Ovary (tissue), 9 donors: Measurements from ENCODE around the gene DEPDC5. TPM values are rescaled to one million over a fixed set of nuclear protein-coding genes. Genes with fewer than 3 reads are reported as not detected.

ENCODE experiments used
- DNase-seq, 5 donors: peaks; one replicate each; pipeline ENCODE4 v3.0.0-alpha.2; 2019 to 2020
- H3K27ac ChIP-seq, 2 donors: fragments of 200-600 bp; one replicate each; pipeline versions ENCODE4 v1.5.1 to v1.8.0; 2019 to 2022
- H3K27me3 ChIP-seq: fragments of 200-600 bp; one replicate; pipeline ENCODE4 v1.8.0; 2022
- H3K36me3 ChIP-seq: fragments of 200-600 bp; sonication (generic); one replicate; pipeline ENCODE4 v1.5.1; 2019
- H3K4me1 ChIP-seq: one replicate; pipeline ENCODE4 v1.8.1; 2013; ENCODE audit warnings: mild to moderate bottlenecking, moderate library complexity; ENCODE audit not compliant: insufficient read depth
- H3K4me3 ChIP-seq: fragments of 200-600 bp; sonication (generic); one replicate; pipeline ENCODE4 v1.5.1; 2017
- H3K9me3 ChIP-seq, 2 donors: fragments of 200-600 bp in 1 of 2; sonication (generic) in 1 of 2; one replicate each; pipeline versions ENCODE4 v1.5.1 to v1.8.1; 2013 to 2019; ENCODE audit warnings: mild to moderate bottlenecking in 1 of 2, moderate library complexity in 1 of 2
- CTCF ChIP-seq, 3 donors: fragments of 450-650 bp in 2 of 3; fragments of 200-600 bp in 1 of 3; IDR thresholded peaks; one replicate each; pipeline versions ENCODE4 v1.5.1 to v1.8.0; 2016 to 2022; ENCODE audit warnings: antibody characterized with exemption in 3 of 3, mild to moderate bottlenecking in 1 of 3
- EP300 ChIP-seq: sonication (generic); formaldehyde crosslinking; IDR thresholded peaks from one replicate; pipeline ENCODE4 v1.6.1; 2017; ENCODE audit warnings: antibody characterized with exemption
- POLR2A ChIP-seq: fragments of 450-650 bp; IDR thresholded peaks from one replicate; pipeline ENCODE4 v1.6.1; 2017; ENCODE audit warnings: antibody characterized with exemption, mild to moderate bottlenecking, moderate library complexity
- WGBS, 3 donors: extraction: QIAGEN DNeasy Blood & Tissue Kit in 1 of 3; methylation state at CpG; one replicate each; pipeline versions ENCODE4 v1.1.5 to v1.1.7; 2013 to 2017; 5-methylcytosine and 5-hydroxymethylcytosine counted together
- intact Hi-C, 4 donors: fragments of 100-400 bp; cut with DNase I; formaldehyde crosslinking; loops; one replicate each; pipeline versions ENCODE4 v1.11.0 to v1.15.1; 2022 to 2023
- polyA plus RNA-seq, 2 donors: library from polyadenylated mRNA; stranded (reverse); fragments of 200-250 nt in 1 of 2; fragments of 350-450 nt in 1 of 2; fragmentation: Illumina TruSeq in 1 of 2; extraction: RNeasy Lipid Tissue Mini Kit (QIAGEN cat#74804) in 1 of 2; gene quantifications; one replicate each; pipeline ENCODE4 v1.2.3, GENCODE V29; 2013 to 2014
- total RNA-seq, 7 donors: library from RNA; depleted of rRNA in 2 of 7; stranded (reverse); fragments of >200 nt in 2 of 7; fragmentation: NEBNext Ultra II Directional in 3 of 7; extraction: Animal tissue kit (Norgen Biotek cat#: 25700) in 3 of 7; gene quantifications; one replicate each; pipeline versions ENCODE4 v1.1.0 to v1.2.4, GENCODE V29; 2016 to 2023
- donor health status: DM: no; HTN: no; CAD: no; lungs with moderate emphysema.
- donor health status: DM: no; HTN: no; CAD: no.
- donor health status: Bipolar disorder and iron deficiency.
- donor health status: DM: yes; HTN: yes; CAD: no.
- donor health status: DM: no; HTN: no; CAD: no.
- donor health status: DM: yes; HTN: yes; CAD: no.

Gene DEPDC5
- total and polyA plus RNA-seq, 9 donors, result 12.1 to 73.3 (median 32.8) TPM

GRCh38 chr22:31768422-31769059 lies 14.7 kb downstream of the DEPDC5 start:
- WGBS, 3 donors, result 97 to 98% (median 97%) methylated on average over 4 of the region's 4 CpGs
- no peak for DNase-seq
- H3K36me3 ChIP-seq, result no peaks in the 10 kb centered on the region

GRCh38 chr22:31773416-31773815 lies 19.6 kb downstream of the DEPDC5 start:
- 61 to 70% (median 69%) methylated on average over 5 of the region's 5 CpGs for WGBS, 3 donors
- H3K27ac ChIP-seq, result no peak overlapping the region
- DNase-seq, result no peak
- H3K36me3 ChIP-seq, result no peaks in the 10 kb centered on the region
- no peak overlapping the region for H3K4me3 ChIP-seq
- intact Hi-C loops, result no loop called here
- TF ChIP-seq POLR2A (no peak), CTCF (IDR thresholded peaks at IDR 0.05) (no peak), EP300 (no peak)
- no peaks in the 10 kb centered on the region for H3K4me1 ChIP-seq
- no peaks in the 10 kb centered on the region for H3K27me3 ChIP-seq
- no peaks in the 10 kb centered on the region for H3K9me3 ChIP-seq

More at GRCh38 chr22:31768422-31769059, 14.7 kb downstream of the DEPDC5 start:
- Histone ChIP-seq H3K27ac (no peak overlapping the region), H3K9me3 (no peaks in the 10 kb centered on the region), H3K4me1 (no peaks in the 10 kb centered on the region), H3K4me3 (no peak overlapping the region), H3K27me3 (no peaks in the 10 kb centered on the region)
- intact Hi-C loops, result no loop called here
- TF ChIP-seq EP300, result no peak
- no peak for TF ChIP-seq POLR2A
- TF ChIP-seq CTCF (IDR thresholded peaks at IDR 0.05), result no peak

GRCh38 chr22:31776231-31776630 lies 22.4 kb downstream of the DEPDC5 start:
- 92 to 96% (median 92%) methylated on average over 4 of the region's 4 CpGs for WGBS, 3 donors
- no peak for DNase-seq
- Histone ChIP-seq H3K9me3 (no peaks in the 10 kb centered on the region), H3K27me3 (no peaks in the 10 kb centered on the region), H3K36me3 (no peaks in the 10 kb centered on the region), H3K4me3 (no peak overlapping the region), H3K27ac (no peak overlapping the region), H3K4me1 (no peaks in the 10 kb centered on the region)
- intact Hi-C loops, result no loop called here
- TF ChIP-seq POLR2A, result no peak
- TF ChIP-seq CTCF (IDR thresholded peaks at IDR 0.05), result no peak
- TF ChIP-seq EP300, result no peak

- Histone ChIP-seq H3K36me3 (no peaks in the 10 kb centered on the region), H3K9me3 (no peaks in the 10 kb centered on the region), H3K4me3 (no peak overlapping the region), H3K27me3 (no peaks in the 10 kb centered on the region), H3K4me1 (no peaks in the 10 kb centered on the region), H3K27ac (no peak overlapping the region)
- no peak for DNase-seq
- 64 to 78% (median 72%) methylated on average over 3 of the region's 3 CpGs for WGBS, 3 donors
- TF ChIP-seq EP300, result no peak
- TF ChIP-seq CTCF (IDR thresholded peaks at IDR 0.05), result no peak
- no peak for TF ChIP-seq POLR2A
- intact Hi-C loops, result no loop called here
Observed at GRCh38 chr22:31789803-31790202, 36.0 kb downstream of the DEPDC5 start.
